SU-DHL-6 (cell line): ENCODE data around the gene SETDB1.
"Not testable (repeated sequence)": the region's sequence is repeated elsewhere in the genome, so short reads cannot be mapped to it uniquely, and the experiment has no call there.

Experiments used
- H2AFZ ChIP-seq: fragments of 200-600 bp; sonication (generic); 2 replicates; pipeline ENCODE4 v1.6.1; 2014; ENCODE audit warnings: low read depth, mild to moderate bottlenecking, moderate library complexity, mixed read lengths, antibody characterized with exemption, low read length; ENCODE audit not compliant: severe bottlenecking
- H3F3A ChIP-seq: fragments of 200-600 bp; shearing (Covaris generic); 2 replicates; pipeline ENCODE4 v1.6.0; 2016; ENCODE audit warnings: antibody characterized with exemption, mild to moderate bottlenecking; ENCODE audit not compliant: insufficient read depth
- H3K27ac ChIP-seq: fragments of 200-600 bp; sonication (generic); 2 replicates; pipeline ENCODE4 v1.5.1; 2016; ENCODE audit warnings: low read depth, mild to moderate bottlenecking, low read length, moderate library complexity, mixed read lengths
- H3K27me3 ChIP-seq: fragments of 200-600 bp; sonication (generic), shearing (Covaris generic); 2 replicates; pipeline ENCODE4 v1.6.0; 2014; ENCODE audit warnings: mild to moderate bottlenecking, low read length
- H3K36me3 ChIP-seq: fragments of 200-600 bp; sonication (generic); 2 replicates; pipeline ENCODE4 v1.6.1; 2014; ENCODE audit warnings: mild to moderate bottlenecking, low read length, mixed read lengths
- H3K4me2 ChIP-seq: fragments of 300-600, 200-600 bp; shearing (Covaris generic), sonication (generic); 2 replicates; pipeline ENCODE4 v1.6.0; 2014; ENCODE audit warnings: low read length, low read depth, mild to moderate bottlenecking; ENCODE audit not compliant: poor library complexity, severe bottlenecking
- H3K4me3 ChIP-seq: fragments of 200-600 bp; sonication (generic); 2 replicates; pipeline ENCODE4 v1.5.1; 2014; ENCODE audit warnings: antibody characterized with exemption, low read length, mild to moderate bottlenecking, mixed read lengths; ENCODE audit not compliant: insufficient read depth, poor library complexity, severe bottlenecking
- H3K79me2 ChIP-seq: fragments of 200-600 bp; sonication (generic); 2 replicates; pipeline ENCODE4 v1.6.1; 2014; ENCODE audit warnings: mild to moderate bottlenecking, low read length, moderate library complexity; ENCODE audit not compliant: insufficient read depth
- H3K9ac ChIP-seq: fragments of 200-600 bp; sonication (generic); 2 replicates; pipeline ENCODE4 v1.7.0; 2014; ENCODE audit warnings: mild to moderate bottlenecking, low read length
- H3K9me2 ChIP-seq: fragments of 200-600 bp; sonication (generic); replicated peaks from 2 replicates; pipeline ENCODE4 v1.6.1; 2014; ENCODE audit warnings: low read length; ENCODE audit not compliant: insufficient read depth
- H3K9me3 ChIP-seq: fragments of 200-600 bp; sonication (generic); 2 replicates; pipeline ENCODE4 v1.6.1; 2014; ENCODE audit warnings: low read length, mixed read lengths; ENCODE audit not compliant: insufficient read depth
- H4K20me1 ChIP-seq: fragments of 200-600 bp; sonication (generic); 2 replicates; pipeline ENCODE4 v1.6.1; 2014; ENCODE audit warnings: low read depth, mild to moderate bottlenecking, antibody characterized with exemption, low read length, moderate library complexity, mixed read lengths
- EZH2phosphoT487 ChIP-seq: fragments of 200-600 bp; sonication (generic), shearing (Covaris generic); conservative IDR thresholded peaks from 2 replicates; pipeline ENCODE4 v1.6.1; 2018; ENCODE audit warnings: mild to moderate bottlenecking, antibody characterized with exemption, low read length, moderate library complexity, mixed read lengths
- TF ChIP-seq, protein P1 (sequence below): fragments of 200-600 bp; sonication (generic); IDR thresholded peaks from one replicate; pipeline ENCODE4 v1.5.1; 2017; ENCODE audit warnings: antibody characterized with exemption, mild to moderate bottlenecking, low read length, moderate library complexity; ENCODE audit not compliant: insufficient read depth, poor library complexity, severe bottlenecking

SETDB1 gene

DNA sequence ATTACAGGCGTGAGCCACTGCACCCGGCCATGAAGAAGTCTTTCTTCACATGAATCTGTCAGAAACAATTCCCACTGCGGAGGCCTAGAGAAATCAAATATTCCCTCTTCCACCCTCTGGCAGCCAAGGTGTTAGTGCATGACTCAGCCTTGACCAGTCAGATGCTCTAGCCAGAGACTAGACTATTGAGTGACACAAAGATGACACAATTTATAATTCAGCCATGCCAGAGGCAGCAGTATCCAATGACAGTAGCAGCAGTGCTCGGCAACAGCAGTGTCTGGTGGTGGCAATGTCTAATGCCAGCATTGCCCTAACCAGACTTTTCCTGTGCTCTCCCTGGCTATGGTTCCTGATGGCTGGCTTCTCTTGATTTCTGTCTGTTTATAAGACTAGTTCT is 30.5 kb upstream of the SETDB1 start:
- no peaks in the 10 kb centered on the region for H3K9me2 ChIP-seq
- no peaks in the 10 kb centered on the region for H3K9me3 ChIP-seq
- H2AFZ ChIP-seq = no peak overlapping the region
- H3K36me3 ChIP-seq = no peaks in the 10 kb centered on the region
- no peaks in the 10 kb centered on the region for H3K27me3 ChIP-seq
- no peaks in the 10 kb centered on the region for H3K79me2 ChIP-seq
- TF ChIP-seq, protein P1, sequence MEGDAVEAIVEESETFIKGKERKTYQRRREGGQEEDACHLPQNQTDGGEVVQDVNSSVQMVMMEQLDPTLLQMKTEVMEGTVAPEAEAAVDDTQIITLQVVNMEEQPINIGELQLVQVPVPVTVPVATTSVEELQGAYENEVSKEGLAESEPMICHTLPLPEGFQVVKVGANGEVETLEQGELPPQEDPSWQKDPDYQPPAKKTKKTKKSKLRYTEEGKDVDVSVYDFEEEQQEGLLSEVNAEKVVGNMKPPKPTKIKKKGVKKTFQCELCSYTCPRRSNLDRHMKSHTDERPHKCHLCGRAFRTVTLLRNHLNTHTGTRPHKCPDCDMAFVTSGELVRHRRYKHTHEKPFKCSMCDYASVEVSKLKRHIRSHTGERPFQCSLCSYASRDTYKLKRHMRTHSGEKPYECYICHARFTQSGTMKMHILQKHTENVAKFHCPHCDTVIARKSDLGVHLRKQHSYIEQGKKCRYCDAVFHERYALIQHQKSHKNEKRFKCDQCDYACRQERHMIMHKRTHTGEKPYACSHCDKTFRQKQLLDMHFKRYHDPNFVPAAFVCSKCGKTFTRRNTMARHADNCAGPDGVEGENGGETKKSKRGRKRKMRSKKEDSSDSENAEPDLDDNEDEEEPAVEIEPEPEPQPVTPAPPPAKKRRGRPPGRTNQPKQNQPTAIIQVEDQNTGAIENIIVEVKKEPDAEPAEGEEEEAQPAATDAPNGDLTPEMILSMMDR = no peak
- H3K4me2 ChIP-seq = no peak overlapping the region
- no peaks in the 10 kb centered on the region for H4K20me1 ChIP-seq
- no peak overlapping the region for H3K9ac ChIP-seq
- H3K27ac ChIP-seq = no peak overlapping the region
- H3F3A ChIP-seq = no peaks in the 10 kb centered on the region
- H3K4me3 ChIP-seq = no peak overlapping the region

DNA sequence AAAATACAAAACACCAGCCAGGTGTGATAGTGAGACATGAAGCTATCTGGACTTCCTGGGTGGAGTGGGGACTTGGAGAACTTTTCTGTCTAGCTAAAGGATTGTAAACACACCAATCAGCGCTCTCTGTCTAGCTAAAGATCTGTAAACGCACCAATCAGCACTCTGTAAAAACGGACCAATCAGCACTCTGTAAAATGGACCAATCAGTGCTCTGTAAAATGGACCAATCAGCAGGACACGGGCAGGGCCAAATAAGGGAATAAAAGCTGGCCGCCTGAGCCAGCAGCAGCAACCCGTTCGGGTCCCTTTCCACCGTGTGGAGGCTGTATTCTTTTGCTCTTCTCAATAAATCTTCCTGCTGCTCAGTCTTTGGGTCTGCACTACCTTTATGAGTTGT is 26.4 kb upstream of the SETDB1 start:
- not testable (repeated sequence) for H3K36me3 ChIP-seq, H3K27ac ChIP-seq, H3K9ac ChIP-seq, H3K4me2 ChIP-seq, H3K79me2 ChIP-seq, H3K4me3 ChIP-seq, H3K9me3 ChIP-seq, H3K9me2 ChIP-seq, H2AFZ ChIP-seq, H3K27me3 ChIP-seq, H3F3A ChIP-seq, H4K20me1 ChIP-seq

DNA sequence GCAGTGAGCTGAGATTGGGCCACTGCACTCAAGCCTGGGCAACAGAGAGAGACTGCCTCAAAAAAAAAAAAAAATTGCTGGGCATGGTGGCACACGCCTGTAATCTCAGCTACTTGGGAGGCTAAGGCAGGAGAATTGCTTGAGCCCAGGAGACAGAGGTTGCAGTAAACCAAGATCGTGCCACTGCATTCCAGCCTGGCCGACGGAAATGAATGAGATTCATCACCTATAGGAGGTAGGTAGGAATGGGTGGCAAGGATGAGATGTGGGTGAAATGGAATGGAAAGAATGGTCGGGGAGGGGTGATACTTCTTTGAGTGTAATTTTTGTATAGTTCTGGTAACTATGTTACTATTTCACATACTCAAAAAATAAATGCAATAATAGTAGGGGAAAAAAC is 23.8 kb upstream of the SETDB1 start:
- no peak overlapping the region for H3K9ac ChIP-seq
- no peak overlapping the region for H3K4me2 ChIP-seq
- H3K79me2 ChIP-seq = no peaks in the 10 kb centered on the region
- no peak overlapping the region for H2AFZ ChIP-seq
- no peaks in the 10 kb centered on the region for H3K27me3 ChIP-seq
- no peak for TF ChIP-seq EZH2phosphoT487
- TF ChIP-seq, protein P1 = no peak
- H3K4me3 ChIP-seq = no peak overlapping the region
- no peaks in the 10 kb centered on the region for H3F3A ChIP-seq
- no peaks in the 10 kb centered on the region for H4K20me1 ChIP-seq
- H3K27ac ChIP-seq = no peak overlapping the region
- H3K36me3 ChIP-seq = no peaks in the 10 kb centered on the region
- H3K9me2 ChIP-seq = no peaks in the 10 kb centered on the region
- H3K9me3 ChIP-seq = no peaks in the 10 kb centered on the region

DNA sequence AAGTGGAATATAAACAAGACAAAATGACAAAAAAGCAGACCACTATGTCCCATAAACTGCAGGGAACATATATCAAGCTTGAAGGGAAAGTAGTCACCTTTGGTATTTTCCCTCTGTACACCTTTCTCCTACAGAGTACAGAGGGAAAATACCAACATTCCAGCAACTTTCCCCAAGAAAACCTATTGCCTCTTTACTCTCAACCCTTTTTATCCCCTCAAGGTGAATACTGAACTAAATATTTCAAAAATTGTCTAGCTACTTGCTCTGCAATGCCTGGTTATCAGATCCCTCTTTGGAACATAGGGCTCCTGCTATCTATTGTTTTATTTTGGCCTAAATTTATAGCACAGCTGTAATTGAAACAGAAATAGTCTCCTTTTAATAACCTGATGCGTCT is 23.4 kb upstream of the SETDB1 start:
- H3K36me3 ChIP-seq = no peaks in the 10 kb centered on the region
- H3K27ac ChIP-seq = no peak overlapping the region
- no peaks in the 10 kb centered on the region for H3K9me2 ChIP-seq
- no peaks in the 10 kb centered on the region for H4K20me1 ChIP-seq
- no peak for TF ChIP-seq EZH2phosphoT487
- TF ChIP-seq, protein P1 = no peak
- H3F3A ChIP-seq = no peaks in the 10 kb centered on the region
- H3K9ac ChIP-seq = no peak overlapping the region
- no peak overlapping the region for H2AFZ ChIP-seq
- no peaks in the 10 kb centered on the region for H3K27me3 ChIP-seq
- no peak overlapping the region for H3K4me3 ChIP-seq
- no peak overlapping the region for H3K4me2 ChIP-seq
- H3K9me3 ChIP-seq = no peaks in the 10 kb centered on the region
- no peaks in the 10 kb centered on the region for H3K79me2 ChIP-seq
